ENCODE data around the gene STK11.

Gene STK11

DNA sequence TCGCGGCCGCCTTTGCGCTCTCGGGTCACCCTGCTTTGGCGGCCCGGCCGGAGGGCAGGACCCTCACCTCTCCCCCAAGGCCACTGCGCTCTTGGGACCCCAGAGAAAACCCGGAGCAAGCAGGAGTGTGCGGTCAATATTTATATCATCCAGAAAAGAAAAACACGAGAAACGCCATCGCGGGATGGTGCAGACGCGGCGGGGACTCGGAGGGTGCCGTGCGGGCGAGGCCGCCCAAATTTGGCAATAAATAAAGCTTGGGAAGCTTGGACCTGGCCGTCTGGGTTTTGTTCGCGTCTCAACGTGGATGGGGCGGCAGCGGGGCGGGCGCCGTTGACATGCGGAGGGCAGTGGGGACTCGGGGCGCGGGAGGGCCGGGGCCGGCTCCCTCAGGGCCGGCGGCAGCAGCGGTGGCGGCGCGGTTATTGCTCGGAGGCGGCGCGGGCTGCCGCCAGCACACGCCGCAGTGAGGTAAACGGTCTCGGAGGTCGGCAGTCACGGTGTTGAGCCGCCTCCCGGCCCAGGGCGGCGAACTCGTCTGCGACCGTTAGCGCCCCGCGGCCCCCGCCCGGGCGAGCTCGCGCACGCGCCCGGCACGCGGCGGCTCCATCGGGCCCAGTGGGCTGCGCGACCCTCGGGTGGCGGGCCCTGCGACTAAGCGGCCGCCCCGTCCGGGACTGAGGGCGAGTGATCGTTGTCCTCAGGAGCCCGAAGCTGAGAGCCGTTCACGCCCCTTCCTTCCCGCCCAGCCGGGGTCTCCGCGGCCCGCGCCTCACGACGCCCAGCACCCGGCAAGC is 22.8 kb downstream of the STK11 start:
- ChIA-PET CTCF (no interaction called here), POLR2A (ENCODE audit: low non-redundant PET) (no interaction called here)
- TF ChIP-seq, protein P1, sequence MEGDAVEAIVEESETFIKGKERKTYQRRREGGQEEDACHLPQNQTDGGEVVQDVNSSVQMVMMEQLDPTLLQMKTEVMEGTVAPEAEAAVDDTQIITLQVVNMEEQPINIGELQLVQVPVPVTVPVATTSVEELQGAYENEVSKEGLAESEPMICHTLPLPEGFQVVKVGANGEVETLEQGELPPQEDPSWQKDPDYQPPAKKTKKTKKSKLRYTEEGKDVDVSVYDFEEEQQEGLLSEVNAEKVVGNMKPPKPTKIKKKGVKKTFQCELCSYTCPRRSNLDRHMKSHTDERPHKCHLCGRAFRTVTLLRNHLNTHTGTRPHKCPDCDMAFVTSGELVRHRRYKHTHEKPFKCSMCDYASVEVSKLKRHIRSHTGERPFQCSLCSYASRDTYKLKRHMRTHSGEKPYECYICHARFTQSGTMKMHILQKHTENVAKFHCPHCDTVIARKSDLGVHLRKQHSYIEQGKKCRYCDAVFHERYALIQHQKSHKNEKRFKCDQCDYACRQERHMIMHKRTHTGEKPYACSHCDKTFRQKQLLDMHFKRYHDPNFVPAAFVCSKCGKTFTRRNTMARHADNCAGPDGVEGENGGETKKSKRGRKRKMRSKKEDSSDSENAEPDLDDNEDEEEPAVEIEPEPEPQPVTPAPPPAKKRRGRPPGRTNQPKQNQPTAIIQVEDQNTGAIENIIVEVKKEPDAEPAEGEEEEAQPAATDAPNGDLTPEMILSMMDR (conservative IDR thresholded peaks at IDR 0.05; ENCODE audit: low read depth), result no peak
- DNase-seq (ENCODE audit: low spot score), result no peak
- H3K27ac ChIP-seq, result peak overlapping the region; percentile 98

DNA sequence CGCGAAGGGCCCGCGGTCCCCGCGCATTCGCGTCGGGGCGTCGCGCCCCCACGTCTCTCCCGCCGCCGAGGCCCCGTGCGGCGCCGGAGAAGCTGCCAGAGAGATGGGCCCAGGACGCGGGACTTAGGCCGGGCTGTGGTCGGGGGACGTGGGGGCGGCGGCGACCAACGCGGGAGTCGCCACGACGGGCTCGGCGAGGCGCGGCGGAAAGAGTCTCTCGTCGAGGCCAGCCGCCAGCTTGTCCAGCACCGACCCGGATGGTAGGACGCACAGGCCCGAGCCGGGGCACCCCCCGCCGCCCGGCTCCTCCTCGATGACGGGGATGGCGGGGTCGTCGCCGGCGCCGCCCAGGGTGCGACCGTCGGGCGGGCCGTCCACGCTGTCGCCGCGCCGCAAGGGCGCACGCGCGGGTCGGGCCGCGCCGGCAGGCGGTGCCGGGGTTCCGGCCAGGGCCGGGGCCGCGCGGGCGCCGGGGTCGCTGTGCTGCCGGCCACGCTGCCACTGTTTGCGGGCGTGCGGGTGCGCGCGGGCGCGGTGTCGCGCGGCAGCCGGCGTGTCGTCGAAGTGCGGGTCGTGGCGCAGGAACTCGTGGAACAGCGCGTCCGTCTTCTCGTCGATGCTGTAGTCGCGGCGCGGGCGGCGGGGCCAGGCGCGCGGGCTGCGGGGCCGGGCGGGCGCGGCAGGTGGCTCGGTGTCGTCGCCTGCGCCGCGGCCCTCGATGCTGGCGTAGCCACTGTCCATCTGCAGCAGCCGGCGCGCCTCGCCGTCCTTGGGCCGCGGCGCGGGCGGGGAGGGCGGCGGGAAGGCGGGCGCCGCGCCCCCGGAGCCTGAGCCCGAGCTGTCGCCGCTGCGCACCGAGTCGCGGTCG is 23.7 kb downstream of the STK11 start:
- TF ChIP-seq, protein P1 (conservative IDR thresholded peaks at IDR 0.05; ENCODE audit: low read depth), result no peak
- ChIA-PET POLR2A (ENCODE audit: low non-redundant PET) (no interaction called here), CTCF (interaction anchor here (1.4 kb wide), 1 partner anchor 11 kb away, joined by 3 read pairs; no protein-coding TSS in a partner anchor)
- no peak for DNase-seq (ENCODE audit: low spot score)
- no peak overlapping the region for H3K27ac ChIP-seq

DNA sequence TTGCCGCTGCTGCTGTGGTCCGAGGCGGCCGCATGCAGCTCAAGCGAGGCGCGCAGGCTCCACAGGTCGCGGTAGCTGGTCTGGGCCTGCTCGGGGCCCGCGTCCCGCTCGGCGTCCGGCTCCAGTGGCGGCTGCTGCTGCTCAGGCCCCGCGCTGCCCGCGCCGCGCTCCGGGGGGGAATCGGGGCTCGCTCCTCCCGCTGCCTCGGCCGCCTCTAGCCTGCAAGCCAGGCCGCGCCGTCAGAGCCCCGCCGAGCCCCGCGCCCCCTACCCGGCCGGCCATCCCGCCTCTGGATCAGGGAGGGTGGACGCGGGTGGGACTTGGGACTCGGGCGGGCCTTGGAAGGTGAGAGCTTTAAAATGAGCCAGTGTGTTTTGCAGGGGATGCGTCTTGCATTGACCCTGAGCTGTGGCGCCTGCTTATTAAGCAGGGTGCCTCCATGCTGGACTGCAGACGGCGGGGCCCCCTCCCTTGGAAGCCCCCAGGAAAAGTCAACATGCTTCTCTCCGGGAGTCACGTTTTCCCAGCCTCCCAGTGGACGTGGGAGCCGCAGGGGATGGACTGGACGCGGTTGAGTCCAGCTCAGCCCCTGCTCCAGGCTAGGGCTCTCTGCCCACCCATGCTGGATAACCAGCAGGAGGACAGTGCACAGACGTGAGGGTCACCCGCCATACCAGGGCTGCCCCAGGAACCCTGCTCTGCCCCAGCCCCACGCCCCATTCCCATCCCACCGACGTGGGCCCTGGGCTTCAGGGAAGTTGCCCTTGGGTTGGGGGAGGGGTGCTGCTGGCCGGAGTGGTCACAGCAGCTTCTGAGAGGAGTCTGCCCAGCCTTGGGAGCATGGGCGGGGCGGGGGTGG is 24.6 kb downstream of the STK11 start:
- ChIA-PET POLR2A (ENCODE audit: low non-redundant PET) (interaction anchor here (0.6 kb wide), 1 partner anchor 56 kb away, joined by 4 read pairs; no protein-coding TSS in a partner anchor), CTCF (interaction anchor here (0.5 to 1.4 kb wide), 2 partner anchors 10 to 86 kb away, joined by 3 read pairs; no protein-coding TSS in a partner anchor)
- no peak for DNase-seq (ENCODE audit: low spot score)
- TF ChIP-seq, protein P1 (conservative IDR thresholded peaks at IDR 0.05; ENCODE audit: low read depth), result no peak
- peak overlapping the region; percentile 3; the same call in 1 of the 2 replicates for H3K27ac ChIP-seq

DNA sequence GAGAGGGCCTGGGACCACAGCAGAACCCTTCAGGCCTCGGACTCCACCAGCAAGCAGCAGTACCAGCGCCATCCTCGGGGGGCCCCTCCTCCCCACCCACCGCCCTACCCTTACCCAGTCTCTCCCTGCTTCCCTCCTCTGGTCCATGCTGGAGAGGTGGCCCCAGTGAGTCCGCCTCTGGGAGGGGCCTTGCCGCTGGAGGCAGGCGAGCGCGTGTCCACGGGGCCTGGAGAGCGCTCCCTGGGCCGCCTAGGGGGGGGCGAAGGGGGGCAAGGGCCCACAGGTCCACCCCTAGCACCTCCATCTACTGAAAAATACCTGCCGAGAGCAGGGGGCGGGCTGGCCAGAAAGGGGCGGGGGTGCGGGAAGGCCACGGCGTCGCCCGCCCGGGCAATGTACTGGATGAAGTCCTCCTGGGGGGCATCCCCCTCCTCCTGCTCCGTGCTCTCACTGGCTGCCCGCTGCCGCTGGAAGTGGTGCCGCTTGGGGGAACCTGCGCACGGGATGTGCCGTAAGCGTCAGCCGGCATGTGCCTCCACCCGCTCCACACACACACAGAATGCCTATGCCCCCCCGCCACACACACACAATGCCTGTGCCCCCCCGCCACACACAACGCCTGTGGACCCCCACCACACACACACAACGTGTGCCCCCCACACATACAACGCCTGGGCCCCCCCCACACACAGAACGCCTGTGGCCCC is 25.4 kb downstream of the STK11 start:
- peak overlapping the region; percentile 3; the same call in 1 of the 2 replicates for H3K27ac ChIP-seq
- DNase-seq (ENCODE audit: low spot score), result no peak
- TF ChIP-seq, protein P1 (conservative IDR thresholded peaks at IDR 0.05; ENCODE audit: low read depth), result no peak
- POLR2A ChIA-PET (ENCODE audit: low non-redundant PET), result no interaction called here
- CTCF ChIA-PET, result interaction anchor here (1.4 kb wide), 1 partner anchor 10 kb away, joined by 3 read pairs; no protein-coding TSS in a partner anchor

GRCh38 chr19:1231729-1232637 is 26.4 kb downstream of the STK11 start:
- ChIA-PET CTCF (interaction anchor here (0.5 to 1.8 kb wide), 8 partner anchors 9 to 56 kb away, joined by 3 to 8 read pairs (median 4); no protein-coding TSS in a partner anchor), POLR2A (ENCODE audit: low non-redundant PET) (interaction anchor here (0.7 kb wide), 1 partner anchor 37 kb away, joined by 4 read pairs; no protein-coding TSS in a partner anchor)
- DNase-seq (ENCODE audit: low spot score), result no peak
- peak overlapping the region; percentile 77 for H3K27ac ChIP-seq
- TF ChIP-seq, protein P1 (conservative IDR thresholded peaks at IDR 0.05; ENCODE audit: low read depth), result no peak

Data from RWPE1 (cell line).